ENCODE data around the gene TTLL5.

GRCh38 chr14:75753696-75754095 lies 92.7 kb downstream of the TTLL5 start:
- TF ChIP-seq CTCF (IDR thresholded peaks at IDR 0.05; ENCODE audit: insufficient read depth, low read length, poor library complexity, severe bottlenecking) (no peak), EZH2phosphoT487 (conservative IDR thresholded peaks at IDR 0.05; ENCODE audit: low read length) (no peak)

All from SU-DHL-6 (cell line).